Stimulated activated effector memory CD8-positive, alpha-beta T cell treated with anti-CD3 and anti-CD28 coated beads, Interleukin-12 subunit alpha, Interleukin-12 subunit beta, amount 100 ng/mL, for 72 hours (primary cell): ENCODE results near the gene KLRC1.
"Not testable (repeated sequence)": the region's sequence is repeated elsewhere in the genome, so short reads cannot be mapped to it uniquely, and the experiment has no call there.

Experiments used
- ATAC-seq: fragments of 150-1000 bp; cut with Tn5 transposase; 2 replicates; pipeline ENCODE4 v1.10.0; 2021
- DNase-seq, 2 donors: peaks; one replicate each; pipeline ENCODE4 v3.0.0; 2021 to 2022; ENCODE audit warnings: low spot score in 2 of 2
- H3K27ac Mint-ChIP-seq: one replicate; pipeline ENCODE4 v1.8.0; 2022; ENCODE audit warnings: mild to moderate bottlenecking, mixed read lengths
- H3K36me3 Mint-ChIP-seq: one replicate; pipeline ENCODE4 v1.8.0; 2022; ENCODE audit warnings: mild to moderate bottlenecking, mixed read lengths
- H3K4me1 Mint-ChIP-seq: one replicate; pipeline ENCODE4 v1.8.0; 2022; ENCODE audit warnings: mixed read lengths
- H3K4me3 Mint-ChIP-seq: one replicate; pipeline ENCODE4 v1.8.0; 2022; ENCODE audit warnings: mild to moderate bottlenecking, mixed read lengths
- H3K9me3 Mint-ChIP-seq: one replicate; pipeline ENCODE4 v1.8.0; 2022; ENCODE audit warnings: mixed read lengths

The KLRC1 gene

GRCh38 chr12:10396176-10396575 is 57.0 kb downstream of the KLRC1 start:
- Mint-ChIP-seq H3K36me3 (peaks cover 70% of the 10 kb centered on the region), H3K4me3 (peak overlapping the region; percentile 71), H3K4me1 (peaks cover 50% of the 10 kb centered on the region), H3K27ac (peak overlapping the region; percentile 96)
- DNase-seq, ATAC-seq, H3K9me3 Mint-ChIP-seq: not testable (repeated sequence)
